CD8-positive, alpha-beta memory T cell (primary cell): ENCODE measurements around the gene LILRB5. TPM values are rescaled to one million over a fixed set of nuclear protein-coding genes. Genes with fewer than 3 reads are reported as not detected.
"Not testable (repeated sequence)": the region's sequence is repeated elsewhere in the genome, so short reads cannot be mapped to it uniquely, and the experiment has no call there.

ENCODE experiments used
- CTCF ChIA-PET: fragments of 350-600 bp; sonication (Branson Sonifier 250); formaldehyde crosslinking; loops from one replicate; lab custom pipeline; 2021; ENCODE audit warnings: antibody characterized with exemption; lab: Charles Lee
- POLR2A ChIA-PET: fragments of 350-600 bp; sonication (Branson Sonifier 250); formaldehyde crosslinking; loops from one replicate; lab custom pipeline; 2021; ENCODE audit warnings: antibody characterized with exemption; lab: Charles Lee
- DNase-seq, 5 donors: peaks; one replicate each; pipeline versions ENCODE4 v3.0.0 to v3.0.0-alpha.2; 2020 to 2022; ENCODE audit warnings: mixed read lengths in 1 of 5
- H3K27ac ChIP-seq: one replicate; pipeline ENCODE4 v1.7.0; 2013; ENCODE audit warnings: low read depth, mild to moderate bottlenecking, low read length, moderate library complexity
- H3K27me3 ChIP-seq: 2 replicates; pipeline ENCODE4 v1.7.0; 2013; ENCODE audit warnings: low read length, mild to moderate bottlenecking; ENCODE audit not compliant: insufficient read depth, poor library complexity, severe bottlenecking
- H3K36me3 ChIP-seq: 2 replicates; pipeline ENCODE4 v1.7.0; 2013; ENCODE audit warnings: mild to moderate bottlenecking, low read length, moderate library complexity; ENCODE audit not compliant: insufficient read depth
- H3K4me1 ChIP-seq: 2 replicates; pipeline ENCODE4 v1.7.0; 2013; ENCODE audit warnings: mild to moderate bottlenecking, low read length, moderate library complexity; ENCODE audit not compliant: insufficient read depth
- H3K4me3 ChIP-seq: 2 replicates; pipeline ENCODE4 v1.7.0; 2013; ENCODE audit warnings: mild to moderate bottlenecking, low read length
- H3K9me3 ChIP-seq: 2 replicates; pipeline ENCODE4 v1.7.0; 2013; ENCODE audit warnings: mild to moderate bottlenecking, low read length
- H3K27ac Mint-ChIP-seq, 8 donors: one replicate each; pipeline ENCODE4 v1.8.0; 2020 to 2021; ENCODE audit warnings: mixed read lengths in 8 of 8, mild to moderate bottlenecking in 6 of 8, inconsistent platforms in 3 of 8, moderate library complexity in 3 of 8
- H3K27me3 Mint-ChIP-seq, 2 donors: one replicate each; pipeline ENCODE4 v1.8.0; 2020 to 2021; ENCODE audit warnings: mixed read lengths in 2 of 2, mild to moderate bottlenecking in 1 of 2, moderate library complexity in 1 of 2
- H3K36me3 Mint-ChIP-seq, 3 donors: one replicate each; pipeline ENCODE4 v1.8.0; 2020 to 2021; ENCODE audit warnings: mixed read lengths in 3 of 3, inconsistent platforms in 1 of 3, mild to moderate bottlenecking in 1 of 3
- H3K4me1 Mint-ChIP-seq, 3 donors: one replicate each; pipeline ENCODE4 v1.8.0; 2020 to 2021; ENCODE audit warnings: mixed read lengths in 3 of 3, inconsistent platforms in 1 of 3, mild to moderate bottlenecking in 1 of 3
- H3K4me3 Mint-ChIP-seq, 7 donors: one replicate each; pipeline ENCODE4 v1.8.0; 2020 to 2021; ENCODE audit warnings: mixed read lengths in 7 of 7, mild to moderate bottlenecking in 6 of 7, moderate library complexity in 4 of 7, inconsistent platforms in 2 of 7
- H3K9me3 Mint-ChIP-seq, 5 donors: one replicate each; pipeline ENCODE4 v1.8.0; 2020 to 2022; ENCODE audit warnings: mixed read lengths in 5 of 5, mild to moderate bottlenecking in 3 of 5, moderate library complexity in 2 of 5, inconsistent platforms in 1 of 5
- polyA plus RNA-seq: library from polyadenylated mRNA; unstranded; fragments of 300-500 nt; fragmentation: Illumina TruSeq; gene quantifications from one replicate; pipeline ENCODE4 v1.2.3, GENCODE V29; 2021
- total RNA-seq, 2 experiments: library from RNA; stranded (reverse); gene quantifications; one replicate each; pipeline ENCODE4 v1.2.3, GENCODE V29; 2021

LILRB5 gene
- total and polyA plus RNA-seq, 3 experiments from 2014 or later, result 0.42 to 0.44 TPM; not detected in 1

GRCh38 chr19:54231077-54231931 lies 25.8 kb downstream of the LILRB5 start:
- Histone ChIP-seq H3K27me3 (no peaks in the 10 kb centered on the region), H3K4me1 (peaks cover 4% of the 10 kb centered on the region), H3K36me3 (no peaks in the 10 kb centered on the region), H3K27ac (no peak overlapping the region), H3K9me3 (no peaks in the 10 kb centered on the region), H3K4me3 (no peak overlapping the region)
- POLR2A ChIA-PET, result no interaction called here
- H3K27me3 Mint-ChIP-seq, result peaks cover 8 to 36% of the 10 kb centered on the region in 2 donors
- no peak overlapping the region for H3K4me3 Mint-ChIP-seq
- CTCF ChIA-PET, result interaction anchor here (1.3 to 1.9 kb wide), 2 partner anchors 42 to 63 kb away, joined by 7 to 9 read pairs; partner anchors contain the start of gene MBOAT7
- H3K4me1 Mint-ChIP-seq, result peaks cover 0 to 4% (median 3%) of the 10 kb centered on the region in 3 donors
- peak; percentile 59 to 90 (median 78) for DNase-seq
- peak overlapping the region in 3 of 8 donors; percentile 20 to 56 (median 53) for H3K27ac Mint-ChIP-seq
- no peaks in the 10 kb centered on the region for H3K36me3 Mint-ChIP-seq
- H3K9me3 Mint-ChIP-seq, result peaks cover 0 to 2% (median 0%) of the 10 kb centered on the region in 5 donors

- Mint-ChIP-seq H3K27ac (peak overlapping the region in 1 of 8 donors; percentile 20), H3K9me3 (peaks cover 0 to 2% (median 0%) of the 10 kb centered on the region in 5 donors), H3K4me3 (peak overlapping the region in 2 of 7 donors; percentile 18 to 29), H3K36me3 (no peaks in the 10 kb centered on the region), H3K4me1 (peaks cover 0 to 4% (median 3%) of the 10 kb centered on the region in 3 donors), H3K27me3 (peaks cover 8 to 28% of the 10 kb centered on the region in 2 donors)
- Histone ChIP-seq H3K27me3 (no peaks in the 10 kb centered on the region), H3K9me3 (no peaks in the 10 kb centered on the region), H3K4me3 (no peak overlapping the region), H3K36me3 (no peaks in the 10 kb centered on the region), H3K4me1 (peaks cover 4% of the 10 kb centered on the region), H3K27ac (no peak overlapping the region)
- CTCF ChIA-PET, result no interaction called here
- POLR2A ChIA-PET, result no interaction called here
- DNase-seq, result no peak
Measured at GRCh38 chr19:54230031-54230430, 27.0 kb downstream of the LILRB5 start.

- ChIA-PET POLR2A (no interaction called here), CTCF (interaction anchor here (1.4 to 1.6 kb wide), 2 partner anchors 37 to 61 kb away, joined by 3 to 5 read pairs; no protein-coding TSS in a partner anchor)
- Mint-ChIP-seq H3K4me1 (peaks cover 0 to 4% (median 3%) of the 10 kb centered on the region in 3 donors), H3K4me3 (no peak overlapping the region), H3K9me3 (no peaks in the 10 kb centered on the region), H3K36me3 (no peaks in the 10 kb centered on the region), H3K27ac (no peak overlapping the region), H3K27me3 (peaks cover 5 to 23% of the 10 kb centered on the region in 2 donors)
- no peak for DNase-seq
- Histone ChIP-seq H3K9me3 (no peaks in the 10 kb centered on the region), H3K27me3 (no peaks in the 10 kb centered on the region), H3K27ac (no peak overlapping the region), H3K4me3 (no peak overlapping the region), H3K4me1 (peaks cover 4% of the 10 kb centered on the region), H3K36me3 (no peaks in the 10 kb centered on the region)
Measured at GRCh38 chr19:54229146-54229545, 27.9 kb downstream of the LILRB5 start.

- H3K9me3 Mint-ChIP-seq, H3K9me3 ChIP-seq, H3K36me3 ChIP-seq, H3K36me3 Mint-ChIP-seq, H3K4me1 Mint-ChIP-seq, H3K4me3 ChIP-seq, H3K27ac Mint-ChIP-seq, H3K4me1 ChIP-seq, POLR2A ChIA-PET, H3K27ac ChIP-seq, CTCF ChIA-PET, DNase-seq, H3K27me3 ChIP-seq, H3K4me3 Mint-ChIP-seq: not testable (repeated sequence)
- peaks cover 2 to 14% of the 10 kb centered on the region in 2 donors for H3K27me3 Mint-ChIP-seq
Measured at GRCh38 chr19:54224619-54225018, 32.5 kb downstream of the LILRB5 start.

- DNase-seq, H3K36me3 Mint-ChIP-seq, H3K36me3 ChIP-seq, H3K4me3 Mint-ChIP-seq, H3K9me3 ChIP-seq, H3K27ac Mint-ChIP-seq, H3K9me3 Mint-ChIP-seq, H3K4me1 Mint-ChIP-seq, POLR2A ChIA-PET, H3K4me3 ChIP-seq, H3K27ac ChIP-seq, H3K4me1 ChIP-seq, H3K27me3 Mint-ChIP-seq, CTCF ChIA-PET, H3K27me3 ChIP-seq: not testable (repeated sequence)
Measured at GRCh38 chr19:54223937-54224281, 33.2 kb downstream of the LILRB5 start.

GRCh38 chr19:54223277-54223936 lies 33.7 kb downstream of the LILRB5 start:
- CTCF ChIA-PET, H3K4me1 Mint-ChIP-seq, H3K36me3 ChIP-seq, H3K27me3 ChIP-seq, H3K4me3 ChIP-seq, H3K27ac Mint-ChIP-seq, H3K4me3 Mint-ChIP-seq, H3K36me3 Mint-ChIP-seq, H3K27me3 Mint-ChIP-seq, H3K9me3 Mint-ChIP-seq, H3K27ac ChIP-seq, H3K4me1 ChIP-seq, H3K9me3 ChIP-seq, DNase-seq, POLR2A ChIA-PET: not testable (repeated sequence)

GRCh38 chr19:54222474-54223276 lies 34.4 kb downstream of the LILRB5 start, which contains the start of gene LILRB3:
Gene LILRB3 (minus strand): TSS chr19:54223007. CDS start chr19:54222976, 31 bp downstream.
- H3K9me3 ChIP-seq, H3K4me3 ChIP-seq, H3K27me3 ChIP-seq, H3K36me3 Mint-ChIP-seq, H3K36me3 ChIP-seq, DNase-seq, H3K27ac ChIP-seq, H3K4me1 ChIP-seq, H3K9me3 Mint-ChIP-seq, POLR2A ChIA-PET, CTCF ChIA-PET, H3K27me3 Mint-ChIP-seq, H3K4me1 Mint-ChIP-seq: not testable (repeated sequence)
- H3K4me3 Mint-ChIP-seq, result peak within 1 kb of the TSS in 1 of 7 donors; percentile 28
- H3K27ac Mint-ChIP-seq, result peak within 1 kb of the TSS in 1 of 8 donors; percentile 24
